Liver (tissue), 3 donors: Measurements from ENCODE around the gene NOM1.

Experiments
- CTCF ChIP-seq: fragments of 150-350 bp; IDR thresholded peaks from 2 replicates; pipeline ENCODE4 v1.5.1; 2017; ENCODE audit warnings: improper control_type of control experiment, low read depth, low read length; ENCODE audit not compliant: missing input control
- EGR1 ChIP-seq, 2 donors: IDR thresholded peaks; 2 replicates each; pipeline ENCODE4 v1.6.1; 2016 to 2018; ENCODE audit warnings: antibody characterized with exemption in 2 of 2, low read depth in 2 of 2
- JUND ChIP-seq, 2 donors: IDR thresholded peaks; 2 replicates each; pipeline ENCODE4 v1.6.1; 2016; ENCODE audit warnings: antibody characterized with exemption in 2 of 2
- RXRA ChIP-seq, 2 donors: IDR thresholded peaks; 2 replicates each; pipeline ENCODE4 v1.6.1; 2017 to 2018; ENCODE audit warnings: antibody characterized with exemption in 2 of 2, mild to moderate bottlenecking in 1 of 2
- TAF1 ChIP-seq: conservative IDR thresholded peaks from 2 replicates; pipeline ENCODE4 v1.6.1; 2016; ENCODE audit warnings: antibody characterized with exemption, mild to moderate bottlenecking
- YY1 ChIP-seq: IDR thresholded peaks from 2 replicates; pipeline ENCODE4 v1.6.1; 2016; ENCODE audit warnings: antibody characterized with exemption, mild to moderate bottlenecking
- ZBTB33 ChIP-seq: IDR thresholded peaks from 2 replicates; pipeline ENCODE4 v1.6.1; 2016; ENCODE audit warnings: antibody characterized with exemption
- donor health status: healthy.
- donor health status: healthy.

GRCh38 chr7:157016352-157017041 lies 67.0 kb downstream of the NOM1 start:
- TF ChIP-seq CTCF, result no peak
- no peak for TF ChIP-seq JUND (IDR thresholded peaks at IDR 0.05)
- TF ChIP-seq YY1, result no peak
- no peak for TF ChIP-seq RXRA (IDR thresholded peaks at IDR 0.05)
- TF ChIP-seq TAF1, result no peak
- TF ChIP-seq ZBTB33, result no peak
- TF ChIP-seq EGR1 (IDR thresholded peaks at IDR 0.05; ENCODE audit: low read depth in 2 of 2), result no peak
